Right atrium auricular region (tissue), 2 donors: Measurements from ENCODE around the gene PSMA7. TPM values are rescaled to one million over a fixed set of nuclear protein-coding genes. Genes with fewer than 3 reads are reported as not detected.

Experiments
- DNase-seq: peaks from one replicate; pipeline ENCODE4 v3.0.0-alpha.2; 2019; ENCODE audit warnings: low spot score
- H3K27ac ChIP-seq, 2 donors: fragments of 200-600 bp; sonication (generic); 1 replicate in 1 of 2; 2 replicates in 1 of 2; pipeline ENCODE4 v1.5.1; 2016 to 2019
- H3K27me3 ChIP-seq, 2 donors: fragments of 200-600 bp; sonication (generic); one replicate each; pipeline versions ENCODE4 v1.5.1 to v1.6.0; 2017 to 2019
- H3K36me3 ChIP-seq: fragments of 200-600 bp; sonication (generic); one replicate; pipeline ENCODE4 v1.5.1; 2016
- H3K4me1 ChIP-seq, 2 donors: fragments of 200-600 bp; sonication (generic); one replicate each; pipeline versions ENCODE4 v1.5.1 to v1.6.0; 2017 to 2019
- H3K4me3 ChIP-seq, 2 donors: fragments of 200-600 bp; sonication (generic); 1 replicate in 1 of 2; 2 replicates in 1 of 2; pipeline ENCODE4 v1.5.1; 2017 to 2019; ENCODE audit warnings: mild to moderate bottlenecking in 1 of 2, moderate library complexity in 1 of 2
- H3K9me3 ChIP-seq, 2 donors: fragments of 200-600 bp; sonication (generic); one replicate each; pipeline ENCODE4 v1.5.1; 2019
- total RNA-seq, 2 donors: library from RNA; depleted of rRNA; stranded (reverse); fragments of >200 nt; gene quantifications; one replicate each; pipeline ENCODE4 v1.1.0, GENCODE V29; 2016
- TF ChIP-seq, protein P1 (sequence below), 2 donors: fragments of 200-600 bp; sonication (generic); IDR thresholded peaks; one replicate each; pipeline ENCODE4 v1.5.1; 2019; ENCODE audit warnings: antibody characterized with exemption in 2 of 2

The PSMA7 gene
- total RNA-seq, 2 donors from 2014 or later, result 258 to 313 TPM

DNA sequence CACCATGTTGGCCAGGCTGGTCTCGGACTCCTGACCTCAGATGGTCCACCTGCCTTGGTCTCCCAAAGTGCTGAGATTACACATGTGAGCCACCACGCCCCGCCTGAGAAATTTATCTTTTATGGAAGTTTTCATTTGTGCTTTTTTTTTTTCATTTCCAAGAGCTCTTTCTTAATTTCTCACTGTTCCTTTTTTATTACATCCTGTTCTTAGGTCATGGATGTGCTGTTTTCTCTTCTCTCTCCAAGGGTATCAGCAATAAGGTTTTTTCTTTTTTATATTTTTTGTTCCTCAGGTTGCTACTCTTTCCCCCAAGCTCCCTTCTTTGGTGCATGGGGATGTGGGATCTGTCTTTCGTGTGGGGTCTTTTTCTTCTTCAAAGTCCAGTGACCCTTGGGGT is 42.1 kb downstream of the PSMA7 start:
- Histone ChIP-seq H3K4me3 (no peak overlapping the region), H3K36me3 (no peaks in the 10 kb centered on the region), H3K9me3 (peaks cover 0 to 19% of the 10 kb centered on the region in 2 donors), H3K27ac (no peak overlapping the region), H3K4me1 (no peaks in the 10 kb centered on the region), H3K27me3 (no peaks in the 10 kb centered on the region)
- TF ChIP-seq, protein P1, sequence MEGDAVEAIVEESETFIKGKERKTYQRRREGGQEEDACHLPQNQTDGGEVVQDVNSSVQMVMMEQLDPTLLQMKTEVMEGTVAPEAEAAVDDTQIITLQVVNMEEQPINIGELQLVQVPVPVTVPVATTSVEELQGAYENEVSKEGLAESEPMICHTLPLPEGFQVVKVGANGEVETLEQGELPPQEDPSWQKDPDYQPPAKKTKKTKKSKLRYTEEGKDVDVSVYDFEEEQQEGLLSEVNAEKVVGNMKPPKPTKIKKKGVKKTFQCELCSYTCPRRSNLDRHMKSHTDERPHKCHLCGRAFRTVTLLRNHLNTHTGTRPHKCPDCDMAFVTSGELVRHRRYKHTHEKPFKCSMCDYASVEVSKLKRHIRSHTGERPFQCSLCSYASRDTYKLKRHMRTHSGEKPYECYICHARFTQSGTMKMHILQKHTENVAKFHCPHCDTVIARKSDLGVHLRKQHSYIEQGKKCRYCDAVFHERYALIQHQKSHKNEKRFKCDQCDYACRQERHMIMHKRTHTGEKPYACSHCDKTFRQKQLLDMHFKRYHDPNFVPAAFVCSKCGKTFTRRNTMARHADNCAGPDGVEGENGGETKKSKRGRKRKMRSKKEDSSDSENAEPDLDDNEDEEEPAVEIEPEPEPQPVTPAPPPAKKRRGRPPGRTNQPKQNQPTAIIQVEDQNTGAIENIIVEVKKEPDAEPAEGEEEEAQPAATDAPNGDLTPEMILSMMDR (IDR thresholded peaks at IDR 0.05), result no peak
- no peak for DNase-seq

DNA sequence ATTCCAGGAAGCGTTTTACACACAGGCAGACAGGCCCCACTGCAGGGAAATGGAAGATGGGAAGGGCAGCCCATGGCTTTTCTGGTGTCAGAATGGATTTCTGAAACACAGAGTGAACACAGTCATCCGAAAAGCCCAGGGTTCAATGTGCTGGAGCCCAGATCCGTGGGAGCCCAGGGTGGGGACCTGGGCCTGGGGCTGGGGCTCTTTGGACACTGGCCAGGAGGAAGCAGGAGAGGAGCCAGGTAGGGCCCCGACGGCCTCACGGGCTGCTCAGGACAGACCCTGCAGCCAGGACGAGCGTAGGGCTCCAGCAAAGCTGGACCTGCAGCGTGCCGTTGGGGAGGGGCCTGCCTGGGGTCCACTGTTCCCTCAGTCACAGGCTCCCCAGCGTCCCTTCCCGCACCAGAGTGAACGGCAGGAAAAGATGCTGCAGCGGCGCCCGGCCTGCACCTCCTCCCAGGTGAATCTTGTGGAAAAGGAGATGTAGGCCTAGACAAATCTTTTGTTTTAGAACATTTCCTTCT is 45.2 kb downstream of the PSMA7 start:
- no peaks in the 10 kb centered on the region for H3K27me3 ChIP-seq
- TF ChIP-seq, protein P1 (IDR thresholded peaks at IDR 0.05), result no peak
- no peak overlapping the region for H3K27ac ChIP-seq
- H3K4me1 ChIP-seq, result no peaks in the 10 kb centered on the region
- H3K36me3 ChIP-seq, result no peaks in the 10 kb centered on the region
- peaks cover 0 to 19% of the 10 kb centered on the region in 2 donors for H3K9me3 ChIP-seq
- no peak for DNase-seq
- no peak overlapping the region for H3K4me3 ChIP-seq

DNA sequence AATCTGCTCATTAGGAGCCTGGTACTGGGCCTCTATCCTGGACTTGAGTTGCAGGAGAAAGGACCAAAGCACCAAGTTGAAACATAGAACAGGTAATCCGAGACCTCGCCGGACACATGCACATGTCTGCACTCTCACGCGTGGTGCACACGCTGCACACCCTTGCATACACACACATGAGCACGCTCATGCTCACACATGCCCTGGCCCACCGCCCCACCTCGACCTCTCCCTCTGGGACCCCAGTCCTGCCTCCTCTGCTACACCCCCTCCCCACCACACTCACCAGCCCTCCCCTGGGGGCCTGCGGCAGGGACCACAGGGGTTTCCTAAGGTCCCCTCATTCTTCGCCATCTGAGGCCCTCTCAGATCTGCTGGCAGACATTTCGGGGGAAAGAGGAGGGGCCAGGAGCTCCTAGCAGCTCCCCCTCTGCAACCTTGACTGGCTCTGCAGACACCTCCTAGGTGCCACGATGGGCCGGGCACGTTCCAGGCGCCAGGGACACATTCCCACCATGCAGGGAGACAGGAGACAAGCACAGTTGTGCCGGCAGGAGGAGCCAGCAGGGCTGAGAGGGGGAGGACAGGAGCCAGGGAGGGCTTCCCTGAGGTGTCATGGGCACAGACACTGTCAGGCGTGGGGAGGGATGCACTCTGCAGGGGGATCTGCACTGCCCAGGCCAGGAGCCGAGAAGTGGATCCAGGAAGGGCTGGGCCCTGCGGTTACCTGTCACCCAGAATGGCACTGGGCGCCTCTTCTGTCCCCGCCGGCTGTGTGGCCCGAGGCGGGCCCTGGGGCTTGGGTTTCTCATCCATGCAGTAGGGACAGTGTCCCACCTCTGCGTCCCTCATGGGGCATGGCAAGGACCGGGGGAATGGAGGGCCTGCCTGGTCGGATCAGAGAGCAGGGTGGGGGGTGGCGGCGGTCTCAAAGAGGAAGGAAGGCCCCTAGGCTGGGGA is 46.5 kb downstream of the PSMA7 start:
- no peaks in the 10 kb centered on the region for H3K27me3 ChIP-seq
- DNase-seq, result no peak
- TF ChIP-seq, protein P1 (IDR thresholded peaks at IDR 0.05), result no peak
- H3K27ac ChIP-seq, result no peak overlapping the region
- no peaks in the 10 kb centered on the region for H3K4me1 ChIP-seq
- no peaks in the 10 kb centered on the region for H3K36me3 ChIP-seq
- H3K4me3 ChIP-seq, result no peak overlapping the region
- H3K9me3 ChIP-seq, result peaks cover 0 to 17% of the 10 kb centered on the region in 2 donors

DNA sequence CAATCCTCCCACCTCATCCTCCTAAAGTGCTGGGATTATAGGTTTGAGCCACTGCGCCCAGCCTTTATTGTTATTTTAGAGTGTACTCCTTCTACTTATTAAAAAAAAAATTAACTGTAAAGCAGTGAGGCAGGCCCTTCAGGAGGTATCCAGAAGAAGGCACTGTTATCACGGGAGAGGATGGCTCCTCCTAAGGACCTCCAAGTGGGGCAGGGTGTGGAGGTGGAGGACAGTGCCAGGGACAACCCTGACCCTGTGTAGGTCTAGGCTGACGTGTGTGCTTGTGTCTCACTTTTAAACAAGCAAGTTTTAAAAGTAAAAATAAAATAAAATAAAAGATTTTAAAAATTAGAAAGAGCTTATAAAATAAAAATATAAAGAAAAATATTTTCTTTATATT is 53.8 kb downstream of the PSMA7 start:
- TF ChIP-seq, protein P1 (IDR thresholded peaks at IDR 0.05), result no peak
- Histone ChIP-seq H3K27me3 (no peaks in the 10 kb centered on the region), H3K4me3 (no peak overlapping the region), H3K27ac (no peak overlapping the region), H3K9me3 (no peaks in the 10 kb centered on the region), H3K4me1 (no peaks in the 10 kb centered on the region), H3K36me3 (no peaks in the 10 kb centered on the region)
- DNase-seq, result no peak

DNA sequence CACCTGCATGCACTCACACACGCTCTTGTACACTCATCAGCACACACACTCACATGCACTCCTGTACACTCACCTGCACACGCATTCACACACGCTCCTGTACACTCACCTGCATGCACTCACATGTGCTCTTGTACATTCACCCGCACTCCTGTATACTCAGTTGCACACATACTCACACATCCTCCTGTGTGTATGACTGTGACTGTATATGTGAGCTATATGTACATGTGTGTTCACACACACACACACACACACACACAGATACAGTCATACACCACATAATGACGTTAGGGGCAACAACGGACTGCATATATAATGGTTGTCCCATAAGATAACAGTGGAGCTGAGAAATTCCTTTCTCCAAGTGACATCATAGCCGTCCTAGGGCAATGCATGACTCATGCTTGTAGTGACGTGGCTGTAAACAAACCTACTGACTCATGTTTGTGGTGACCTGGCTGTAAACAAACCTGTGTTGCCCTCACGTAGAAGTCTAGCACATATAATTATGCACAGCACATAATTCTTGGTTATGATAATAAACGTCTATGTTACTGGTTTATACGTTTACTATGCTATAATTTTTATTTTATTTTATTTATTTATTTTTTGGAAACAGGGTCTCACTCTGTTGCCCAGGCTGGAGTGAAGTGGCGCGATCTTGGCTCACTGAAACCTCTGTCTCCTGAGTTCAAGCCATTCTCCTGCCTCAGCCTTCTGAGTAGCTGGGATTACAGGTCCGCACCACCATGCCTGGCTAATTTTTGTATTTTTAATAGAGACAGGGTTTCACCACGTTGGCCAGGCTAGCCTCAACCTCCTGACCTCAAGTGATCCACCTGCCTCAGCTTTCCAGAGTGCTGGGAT is 54.7 kb downstream of the PSMA7 start:
- H3K9me3 ChIP-seq, result no peaks in the 10 kb centered on the region
- no peaks in the 10 kb centered on the region for H3K36me3 ChIP-seq
- H3K4me3 ChIP-seq, result no peak overlapping the region
- TF ChIP-seq, protein P1 (IDR thresholded peaks at IDR 0.05), result no peak
- H3K4me1 ChIP-seq, result no peaks in the 10 kb centered on the region
- H3K27ac ChIP-seq, result no peak overlapping the region
- no peaks in the 10 kb centered on the region for H3K27me3 ChIP-seq
- DNase-seq, result no peak
